Measurements from ENCODE around the gene EDN1.

DNA sequence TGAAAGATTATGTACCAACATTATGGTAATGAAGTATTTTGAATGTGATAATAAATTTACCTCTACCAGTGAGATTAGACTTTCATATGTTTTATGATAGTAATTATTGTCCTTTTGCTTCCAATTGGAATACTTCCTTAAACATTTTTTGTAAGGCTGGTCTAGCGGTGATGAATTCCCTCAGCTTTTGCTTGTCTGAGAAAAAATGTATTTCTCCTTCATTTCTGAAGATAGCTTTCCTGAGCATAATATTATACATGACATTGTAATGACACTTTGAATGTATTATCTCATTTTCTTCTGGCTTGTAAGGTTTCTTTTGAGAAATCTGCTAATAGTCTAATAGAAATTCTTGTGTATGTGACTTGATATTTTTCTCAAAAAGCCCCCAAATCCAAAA is 18.6 kb upstream of the EDN1 start:
- no peak for TF ChIP-seq CTCF (IDR thresholded peaks at IDR 0.05; ENCODE audit: insufficient read depth, low read depth, low read length)
- TF ChIP-seq EZH2 (IDR thresholded peaks at IDR 0.05; ENCODE audit: insufficient read depth, low read length) = no peak

Measured in astrocyte (in vitro differentiated cells and primary cell).